ENCODE data around the gene BBS1. TPM values are rescaled to one million over a fixed set of nuclear protein-coding genes. Genes with fewer than 3 reads are reported as not detected.

Gene BBS1
- total RNA-seq, 1 donor from 2014 or later, result 43.6 TPM

DNA sequence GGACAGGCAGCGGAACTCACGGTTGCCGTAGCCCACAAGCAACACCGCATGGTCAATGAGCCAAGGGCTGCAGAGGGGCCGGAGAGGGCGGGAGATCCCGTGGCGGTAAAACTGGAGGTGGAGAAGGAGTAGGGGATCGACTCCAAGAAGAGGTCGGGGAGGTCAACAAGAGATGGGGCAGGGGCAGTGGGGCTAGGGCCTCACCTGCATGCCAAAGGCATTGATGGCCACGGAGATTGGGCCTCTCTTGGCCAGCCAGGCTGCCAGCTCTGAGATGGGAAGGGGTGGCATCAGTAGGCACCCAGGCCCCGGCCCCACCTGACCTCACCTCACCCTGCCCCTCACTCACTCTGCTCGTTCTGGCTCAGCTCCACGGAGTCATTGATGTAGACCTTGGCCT lies 54.1 kb downstream of the BBS1 start:
- H3K4me3 ChIP-seq (ENCODE audit: low read depth, low read length), result no peak overlapping the region
- TF ChIP-seq, protein P1, sequence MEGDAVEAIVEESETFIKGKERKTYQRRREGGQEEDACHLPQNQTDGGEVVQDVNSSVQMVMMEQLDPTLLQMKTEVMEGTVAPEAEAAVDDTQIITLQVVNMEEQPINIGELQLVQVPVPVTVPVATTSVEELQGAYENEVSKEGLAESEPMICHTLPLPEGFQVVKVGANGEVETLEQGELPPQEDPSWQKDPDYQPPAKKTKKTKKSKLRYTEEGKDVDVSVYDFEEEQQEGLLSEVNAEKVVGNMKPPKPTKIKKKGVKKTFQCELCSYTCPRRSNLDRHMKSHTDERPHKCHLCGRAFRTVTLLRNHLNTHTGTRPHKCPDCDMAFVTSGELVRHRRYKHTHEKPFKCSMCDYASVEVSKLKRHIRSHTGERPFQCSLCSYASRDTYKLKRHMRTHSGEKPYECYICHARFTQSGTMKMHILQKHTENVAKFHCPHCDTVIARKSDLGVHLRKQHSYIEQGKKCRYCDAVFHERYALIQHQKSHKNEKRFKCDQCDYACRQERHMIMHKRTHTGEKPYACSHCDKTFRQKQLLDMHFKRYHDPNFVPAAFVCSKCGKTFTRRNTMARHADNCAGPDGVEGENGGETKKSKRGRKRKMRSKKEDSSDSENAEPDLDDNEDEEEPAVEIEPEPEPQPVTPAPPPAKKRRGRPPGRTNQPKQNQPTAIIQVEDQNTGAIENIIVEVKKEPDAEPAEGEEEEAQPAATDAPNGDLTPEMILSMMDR (conservative IDR thresholded peaks at IDR 0.05; ENCODE audit: low read depth, low read length), result no peak
- DNase-seq (ENCODE audit: low read depth), result no peak

DNA sequence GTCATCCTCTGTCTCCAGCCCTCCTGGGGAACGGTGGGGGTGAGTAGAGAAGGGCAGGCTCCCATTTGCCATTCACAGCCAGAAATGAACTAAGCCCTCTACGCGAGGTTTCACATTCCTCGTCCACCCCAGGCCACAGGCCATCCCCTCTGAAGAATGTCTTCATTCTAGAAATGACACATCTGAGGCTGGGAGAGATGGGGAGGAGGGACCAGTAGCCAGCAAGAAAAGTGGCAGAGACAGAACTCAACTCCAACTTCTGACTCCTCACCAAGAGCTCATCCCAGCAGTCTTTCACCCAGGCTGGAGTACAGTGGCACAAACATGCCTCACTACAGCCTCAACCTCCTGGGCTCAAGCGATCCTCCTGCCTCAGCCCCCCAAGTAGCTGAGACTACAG lies 54.5 kb downstream of the BBS1 start:
- DNase-seq (ENCODE audit: low read depth), result no peak
- TF ChIP-seq, protein P1 (conservative IDR thresholded peaks at IDR 0.05; ENCODE audit: low read depth, low read length), result no peak
- no peak overlapping the region for H3K4me3 ChIP-seq (ENCODE audit: low read depth, low read length)

DNA sequence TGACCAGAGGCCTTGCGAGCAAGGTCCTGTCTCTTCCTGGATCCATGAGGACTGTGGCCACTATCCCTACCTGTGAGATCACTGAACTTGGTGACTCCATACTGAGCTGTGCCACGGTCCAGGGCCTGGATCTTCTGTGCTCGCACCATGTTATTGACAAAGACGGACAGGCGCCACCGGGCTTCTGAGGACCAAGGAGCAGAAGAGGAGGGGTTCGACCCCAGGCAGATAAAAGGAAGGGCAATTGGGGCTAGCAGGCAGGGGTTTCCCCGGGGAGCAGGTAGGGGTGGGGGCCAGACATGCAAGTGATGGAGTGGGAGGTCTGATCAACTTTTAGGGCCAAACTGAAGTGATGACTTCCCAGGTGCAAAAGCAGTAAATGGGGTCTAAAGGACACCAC lies 55.8 kb downstream of the BBS1 start:
- TF ChIP-seq, protein P1 (conservative IDR thresholded peaks at IDR 0.05; ENCODE audit: low read depth, low read length), result no peak
- no peak overlapping the region for H3K4me3 ChIP-seq (ENCODE audit: low read depth, low read length)
- DNase-seq (ENCODE audit: low read depth), result no peak

DNA sequence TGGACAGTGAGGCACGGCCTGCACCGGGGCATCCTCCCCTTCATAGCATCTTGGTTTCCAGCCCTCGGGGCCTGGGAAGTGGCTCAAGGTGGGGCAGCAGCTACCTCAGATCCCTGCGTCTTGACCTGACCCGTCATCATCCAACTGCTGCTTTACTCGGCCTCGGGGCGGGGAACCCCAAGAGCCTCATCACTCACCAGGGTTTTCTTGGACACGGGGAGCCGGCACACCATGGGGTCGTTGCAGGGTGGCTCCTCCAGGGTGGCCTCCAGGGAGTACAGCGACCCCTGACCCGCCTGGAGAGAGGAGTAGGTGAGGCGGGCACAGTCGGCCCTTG lies 57.3 kb downstream of the BBS1 start:
- H3K4me3 ChIP-seq (ENCODE audit: low read depth, low read length), result peak overlapping the region; percentile 53
- TF ChIP-seq, protein P1 (conservative IDR thresholded peaks at IDR 0.05; ENCODE audit: low read depth, low read length), result no peak
- DNase-seq (ENCODE audit: low read depth), result no peak

DNA sequence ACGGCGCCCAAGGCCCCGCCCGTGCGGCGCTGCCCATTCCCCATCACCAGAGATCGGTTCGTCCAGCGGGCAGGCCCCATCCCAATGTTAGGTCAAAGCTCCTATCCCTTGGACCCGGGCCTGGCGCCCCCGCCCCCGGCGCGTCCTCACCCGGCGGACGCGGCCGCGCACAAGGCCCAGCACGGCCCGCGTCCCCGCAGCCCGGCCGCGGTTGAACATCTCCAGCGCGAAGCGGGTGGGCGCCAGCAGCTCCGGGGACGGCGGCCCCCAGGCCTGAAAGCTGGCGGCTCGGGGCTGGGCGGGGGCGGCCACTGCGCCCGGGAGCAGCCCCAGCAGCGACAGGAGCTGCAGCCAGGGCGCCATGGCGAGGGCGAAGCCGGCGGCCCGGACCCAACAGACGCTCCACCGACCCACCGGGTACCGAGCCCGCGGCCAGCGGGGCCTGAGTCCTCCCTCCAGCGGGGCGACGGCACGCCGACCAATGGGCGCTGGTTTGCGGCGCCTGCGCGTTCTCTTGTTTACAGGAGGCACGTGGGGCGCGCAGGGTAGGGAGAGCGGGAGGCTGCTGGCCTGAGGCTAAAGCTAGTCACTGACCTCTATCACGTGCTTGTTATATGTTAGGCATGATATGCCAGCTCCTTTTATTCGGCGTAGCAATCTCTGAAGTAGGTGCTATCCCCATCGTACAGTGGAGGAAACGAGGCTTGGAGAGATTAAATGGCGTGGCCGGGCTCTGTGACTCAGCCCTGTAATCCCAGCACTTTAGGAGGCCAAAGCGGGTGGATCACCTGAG lies 57.9 kb downstream of the BBS1 start, which contains the start of gene CTSF:
Gene CTSF (minus strand): TSS at position 483 of the 793 bp plus-strand sequence. CDS start 120 bp downstream, at position 363.
- DNase-seq (ENCODE audit: low read depth), result no peak
- TF ChIP-seq, protein P1 (conservative IDR thresholded peaks at IDR 0.05; ENCODE audit: low read depth, low read length), result no peak

DNA sequence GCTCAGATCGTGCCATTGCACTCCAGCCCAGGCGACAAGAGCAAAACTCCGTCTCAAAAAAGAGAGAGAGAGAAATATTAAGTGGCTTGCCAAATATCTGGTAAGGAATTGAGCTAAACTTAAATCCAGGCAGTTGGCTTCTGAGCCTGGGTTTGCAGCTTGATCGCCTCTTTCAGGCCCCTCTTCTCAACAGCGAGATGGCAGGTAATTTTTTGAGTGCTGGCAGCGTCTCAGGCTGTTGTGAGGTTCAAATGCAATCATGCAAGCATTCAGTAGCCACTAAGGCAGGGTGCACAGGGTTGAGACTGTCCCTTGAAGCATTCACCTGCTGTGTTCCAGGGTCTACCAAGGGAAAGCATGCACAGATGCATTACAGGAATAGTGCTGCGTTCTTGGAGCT lies 58.6 kb downstream of the BBS1 start:
- TF ChIP-seq, protein P1 (conservative IDR thresholded peaks at IDR 0.05; ENCODE audit: low read depth, low read length), result no peak
- no peak overlapping the region for H3K4me3 ChIP-seq (ENCODE audit: low read depth, low read length)
- no peak for DNase-seq (ENCODE audit: low read depth)

More for the DNA sequence above, 57.9 kb downstream of the BBS1 start, which contains the start of gene CTSF:
- H3K4me3 ChIP-seq (ENCODE audit: low read depth, low read length), result peak within 1 kb of the TSS; percentile 53

Data from epithelial cell of proximal tubule (primary cell).